KOPT-K1 (cell line): Measurements from ENCODE around the gene KRTAP4-12.
"Not testable (repeated sequence)": the region's sequence is repeated elsewhere in the genome, so short reads cannot be mapped to it uniquely, and the experiment has no call there.

Experiments
- H3K27ac ChIP-seq: fragments of 200-600 bp; sonication (generic); 2 replicates; pipeline ENCODE4 v1.5.1; 2016; ENCODE audit warnings: antibody characterized with exemption, mild to moderate bottlenecking, low read depth, low read length; ENCODE audit not compliant: poor library complexity, severe bottlenecking
- H3K36me3 ChIP-seq: fragments of 200-600 bp; sonication (generic); 2 replicates; pipeline ENCODE4 v1.5.1; 2017; ENCODE audit warnings: antibody characterized with exemption, mild to moderate bottlenecking, low read length, moderate library complexity; ENCODE audit not compliant: insufficient read depth
- H3K9me3 ChIP-seq: fragments of 200-600 bp; sonication (generic); 2 replicates; pipeline ENCODE4 v1.5.1; 2017; ENCODE audit warnings: antibody characterized with exemption, low read length, mild to moderate bottlenecking; ENCODE audit not compliant: insufficient read depth, poor library complexity, severe bottlenecking

The KRTAP4-12 gene

GRCh38 chr17:41083427-41083826 is 40.6 kb downstream of the KRTAP4-12 start:
- not testable (repeated sequence) for H3K27ac ChIP-seq, H3K36me3 ChIP-seq, H3K9me3 ChIP-seq

- Histone ChIP-seq H3K27ac (no peak overlapping the region), H3K36me3 (no peaks in the 10 kb centered on the region), H3K9me3 (no peaks in the 10 kb centered on the region)
These were observed 41.4 kb downstream of the KRTAP4-12 start for GRCh38 chr17:41082626-41083025.

- Histone ChIP-seq H3K36me3 (no peaks in the 10 kb centered on the region), H3K27ac (no peak overlapping the region), H3K9me3 (no peaks in the 10 kb centered on the region)
These were observed 47.2 kb downstream of the KRTAP4-12 start for GRCh38 chr17:41076788-41077187.

- H3K9me3 ChIP-seq, result no peaks in the 10 kb centered on the region
- no peak overlapping the region for H3K27ac ChIP-seq
- no peaks in the 10 kb centered on the region for H3K36me3 ChIP-seq
These were observed 50.3 kb downstream of the KRTAP4-12 start for GRCh38 chr17:41073676-41074075.
